Uterus (tissue), 2 donors: ENCODE measurements around the gene RHOH.

Experiments used
- CTCF ChIP-seq, 4 experiments: fragments of 200-600 bp in 2 of 4; fragments of 450-650 bp in 2 of 4; sonication (generic) in 2 of 4; IDR thresholded peaks; one replicate each; pipeline ENCODE4 v1.5.1; 2016 to 2019; ENCODE audit warnings: antibody characterized with exemption in 4 of 4, mild to moderate bottlenecking in 2 of 4, moderate library complexity in 1 of 4
- POLR2A ChIP-seq, 2 donors: fragments of 450-650 bp; IDR thresholded peaks; one replicate each; pipeline ENCODE4 v1.6.1; 2016; ENCODE audit warnings: antibody characterized with exemption in 2 of 2, mild to moderate bottlenecking in 1 of 2, moderate library complexity in 1 of 2

- TF ChIP-seq POLR2A (IDR thresholded peaks at IDR 0.05) (no peak), CTCF (IDR thresholded peaks at IDR 0.05) (no peak)
Observed at GRCh38 chr4:40197879-40198689, 1.3 kb downstream of the RHOH start.
